Activated naive CD4-positive, alpha-beta T cell treated with Interleukin-2 at 50 U/mL for 16 hours (primary cell): ENCODE data around the gene SLC12A1.

ENCODE experiments used
- DNase-seq: peaks from one replicate; pipeline ENCODE4 v3.0.0-alpha.2; 2020

The SLC12A1 gene

GRCh38 chr15:48205981-48206380 is at the start of gene SLC12A1:
TSS of gene SLC12A1 (plus strand) at chr15:48206302. CDS start at chr15:48207720, 1,418 bp downstream.
- DNase-seq: no peak

GRCh38 chr15:48168616-48169015 is 37.5 kb upstream of the SLC12A1 start:
- no peak for DNase-seq

GRCh38 chr15:48170981-48171380 is 35.1 kb upstream of the SLC12A1 start:
- no peak for DNase-seq

GRCh38 chr15:48175126-48175525 is 31.0 kb upstream of the SLC12A1 start:
- DNase-seq: no peak

GRCh38 chr15:48176112-48176511 is 30.0 kb upstream of the SLC12A1 start:
- DNase-seq: no peak

GRCh38 chr15:48176957-48177356 is 29.1 kb upstream of the SLC12A1 start:
- no peak for DNase-seq

GRCh38 chr15:48177383-48177765 is 28.7 kb upstream of the SLC12A1 start:
- no peak for DNase-seq

- peak; percentile 58 for DNase-seq
These were observed 28.1 kb upstream of the SLC12A1 start, which contains the start of gene MYEF2 for GRCh38 chr15:48177766-48178647. TSS of gene MYEF2 (minus strand) at chr15:48178295. CDS start at chr15:48178237, 58 bp downstream.

GRCh38 chr15:48178648-48178931 is 27.5 kb upstream of the SLC12A1 start:
- no peak for DNase-seq

GRCh38 chr15:48182749-48183148 is 23.4 kb upstream of the SLC12A1 start:
- no peak for DNase-seq

GRCh38 chr15:48185529-48185928 is 20.6 kb upstream of the SLC12A1 start:
- DNase-seq: no peak

- DNase-seq: no peak
These were observed 19.8 kb upstream of the SLC12A1 start for GRCh38 chr15:48186271-48186670.

- peak; percentile 33 for DNase-seq
These were observed 15.0 kb upstream of the SLC12A1 start for GRCh38 chr15:48190932-48191573.

GRCh38 chr15:48191574-48192225 is 14.4 kb upstream of the SLC12A1 start, which contains the start of gene CTXN2:
TSS of gene CTXN2 (plus strand) at chr15:48191665. CDS start at chr15:48201301, 9,636 bp downstream.
- no peak for DNase-seq

- no peak for DNase-seq
These were observed 4.0 kb upstream of the SLC12A1 start for GRCh38 chr15:48202068-48202467.

GRCh38 chr15:48221261-48221660 is 15.2 kb downstream of the SLC12A1 start:
- DNase-seq: no peak

- no peak for DNase-seq
These were observed 15.8 kb downstream of the SLC12A1 start for GRCh38 chr15:48221885-48222284.

- DNase-seq: no peak
These were observed 16.5 kb downstream of the SLC12A1 start for GRCh38 chr15:48222627-48223026.

- DNase-seq: no peak
These were observed 19.7 kb downstream of the SLC12A1 start for GRCh38 chr15:48225771-48226170.

GRCh38 chr15:48230498-48230897 is 24.4 kb downstream of the SLC12A1 start:
- no peak for DNase-seq

GRCh38 chr15:48233246-48233645 is 27.1 kb downstream of the SLC12A1 start:
- DNase-seq: no peak

GRCh38 chr15:48239334-48239733 is 33.2 kb downstream of the SLC12A1 start:
- DNase-seq: no peak

GRCh38 chr15:48242015-48242414 is 35.9 kb downstream of the SLC12A1 start:
- DNase-seq: no peak

- DNase-seq: no peak
These were observed 36.4 kb downstream of the SLC12A1 start for GRCh38 chr15:48242535-48242934.
